IMR-90 (cell line): ENCODE results near the gene TFPI. TPM values are rescaled to one million over a fixed set of nuclear protein-coding genes. Genes with fewer than 3 reads are reported as not detected.

Experiments used
- ATAC-seq: fragments of 200-7000 bp; cut with Tn5 transposase; 2 replicates; pipeline ENCODE4 v1.9.1; 2020; ENCODE audit warnings: low read depth, mild to moderate bottlenecking, moderate library complexity
- BruUV-seq: library from RNA; stranded (reverse); fragments of 400-500 nt; replicated peaks from 2 replicates; lab custom pipeline; 2021; lab: Mats Ljungman, UMichigan
- CTCF ChIA-PET: fragments of 300-600 bp; formaldehyde crosslinking; extraction: SDS; loops from one replicate; lab custom pipeline; 2021; ENCODE audit warnings: antibody characterized with exemption; lab: Yijun Ruan, JAX
- POLR2A ChIA-PET: fragments of 300-600 bp; sonication (Branson Sonifier 250); formaldehyde crosslinking; loops from one replicate; lab custom pipeline; 2022; ENCODE audit warnings: antibody characterized with exemption; ENCODE audit not compliant: unreplicated experiment; lab: Charles Lee
- DNase-seq: peaks from one replicate; pipeline ENCODE4 v3.0.0; 2013
- H2AFZ ChIP-seq: replicated peaks from 2 replicates; pipeline ENCODE3; 2013; ENCODE audit warnings: low read length, mild to moderate bottlenecking; ENCODE audit not compliant: poor library complexity
- H2AK5ac ChIP-seq: 2 replicates; pipeline ENCODE4 v1.6.1; 2013; ENCODE audit warnings: low read depth, low read length, inconsistent platforms
- H2AK9ac ChIP-seq: replicated peaks from 2 replicates; pipeline ENCODE3; 2013; ENCODE audit warnings: mild to moderate bottlenecking, low read depth, low read length, moderate library complexity; ENCODE audit not compliant: poor library complexity
- H2BK120ac ChIP-seq: 2 replicates; pipeline ENCODE4 v1.6.1; 2013; ENCODE audit warnings: low read depth, low read length, inconsistent platforms
- H2BK15ac ChIP-seq: 3 replicates; pipeline ENCODE4 v1.6.1; 2013; ENCODE audit warnings: low read depth, low read length, inconsistent platforms
- H2BK20ac ChIP-seq: 2 replicates; pipeline ENCODE4 v1.6.1; 2013; ENCODE audit warnings: low read depth, mild to moderate bottlenecking, inconsistent platforms, low read length, moderate library complexity
- H2BK5ac ChIP-seq: 2 replicates; pipeline ENCODE4 v1.6.1; 2013; ENCODE audit warnings: mild to moderate bottlenecking, low read depth, low read length, inconsistent platforms; ENCODE audit not compliant: poor library complexity, severe bottlenecking
- H3K14ac ChIP-seq: replicated peaks from 2 replicates; pipeline ENCODE4 v1.6.1; 2013; ENCODE audit warnings: low read depth, low read length, inconsistent platforms
- H3K18ac ChIP-seq: 2 replicates; pipeline ENCODE4 v1.6.1; 2013; ENCODE audit warnings: low read depth, low read length, control low read depth
- H3K23ac ChIP-seq: 2 replicates; pipeline ENCODE4 v1.6.1; 2013; ENCODE audit warnings: low read depth, low read length, inconsistent platforms
- H3K27ac ChIP-seq: 2 replicates; pipeline ENCODE4 v1.5.1; 2013; ENCODE audit warnings: mild to moderate bottlenecking, control low read depth, low read length; ENCODE audit not compliant: insufficient read depth
- H3K27me3 ChIP-seq: 2 replicates; pipeline ENCODE4 v1.6.1; 2013; ENCODE audit warnings: low read length; ENCODE audit not compliant: control insufficient read depth, insufficient read depth
- H3K36me3 ChIP-seq: 2 replicates; pipeline ENCODE4 v1.6.1; 2013; ENCODE audit warnings: low read length, mixed read lengths; ENCODE audit not compliant: control insufficient read depth, insufficient read depth
- H3K4ac ChIP-seq: 2 replicates; pipeline ENCODE4 v1.6.1; 2013; ENCODE audit warnings: low read depth, low read length, inconsistent platforms
- H3K4me1 ChIP-seq: 2 replicates; pipeline ENCODE4 v1.6.1; 2013; ENCODE audit warnings: low read length, mixed read lengths; ENCODE audit not compliant: control insufficient read depth, insufficient read depth
- H3K4me2 ChIP-seq: 2 replicates; pipeline ENCODE4 v1.6.1; 2013; ENCODE audit warnings: low read depth, mild to moderate bottlenecking, control low read depth, low read length, moderate library complexity
- H3K4me3 ChIP-seq: 2 replicates; pipeline ENCODE4 v1.5.1; 2013; ENCODE audit warnings: low read depth, mild to moderate bottlenecking, control low read depth, low read length, moderate library complexity; ENCODE audit not compliant: insufficient read depth
- H3K56ac ChIP-seq: 2 replicates; pipeline ENCODE4 v1.6.1; 2013; ENCODE audit warnings: low read length, inconsistent platforms; ENCODE audit not compliant: insufficient read depth; ENCODE audit errors: extremely low read depth
- H3K79me1 ChIP-seq, 2 experiments: 2 replicates each; pipeline ENCODE4 v1.6.1; 2013; ENCODE audit warnings: low read length in 2 of 2, inconsistent platforms in 1 of 2, low read depth in 1 of 2
- H3K9ac ChIP-seq: 2 replicates; pipeline ENCODE4 v1.6.1; 2013; ENCODE audit warnings: low read depth, low read length, control low read depth
- H3K9me1 ChIP-seq: 2 replicates; pipeline ENCODE4 v1.6.1; 2013; ENCODE audit warnings: low read length, inconsistent platforms; ENCODE audit not compliant: insufficient read depth
- H3K9me3 ChIP-seq: 2 replicates; pipeline ENCODE4 v1.6.1; 2013; ENCODE audit warnings: low read length; ENCODE audit not compliant: control insufficient read depth, insufficient read depth
- H4K20me1 ChIP-seq: 2 replicates; pipeline ENCODE4 v1.6.1; 2013; ENCODE audit warnings: low read length, inconsistent platforms; ENCODE audit not compliant: insufficient read depth
- H4K5ac ChIP-seq: 2 replicates; pipeline ENCODE4 v1.6.1; 2013; ENCODE audit warnings: mild to moderate bottlenecking, low read depth, low read length, control low read depth
- H4K8ac ChIP-seq, 2 experiments: 2 replicates each; pipeline ENCODE4 v1.6.1; 2013; ENCODE audit warnings: low read depth in 2 of 2, low read length in 2 of 2, control low read depth in 1 of 2, inconsistent platforms in 1 of 2
- H4K91ac ChIP-seq: 2 replicates; pipeline ENCODE4 v1.6.1; 2013; ENCODE audit warnings: low read depth, low read length, inconsistent platforms; ENCODE audit not compliant: insufficient read depth
- CEBPB ChIP-seq: IDR thresholded peaks from 2 replicates; pipeline ENCODE4 v1.6.1; 2012; ENCODE audit warnings: low read depth, low read length, improper control_type of control experiment
- SMC3 ChIP-seq: fragments of 150-350 bp; IDR thresholded peaks from 2 replicates; pipeline ENCODE4 v1.6.1; 2016; ENCODE audit warnings: low read depth, mild to moderate bottlenecking, antibody characterized with exemption, low read length, moderate library complexity
- WGBS, 2 experiments: methylation state at CpG; one replicate each; pipeline versions ENCODE4 v1.1.5 to v1.1.7; 2013; ENCODE audit warnings: missing lambda C conversion rate in 2 of 2; ENCODE audit not compliant: insufficient read length in 1 of 2; ENCODE audit errors: extremely low coverage in 2 of 2; 5-methylcytosine and 5-hydroxymethylcytosine counted together
- dilution Hi-C: fragments of 300-500 bp; cut with HindIII; formaldehyde crosslinking; loops from one replicate; pipeline ENCODE4 v1.14.3; 2018; ENCODE audit warnings: low sequenced_read_pairs; ENCODE audit not compliant: unreplicated experiment
- in situ Hi-C: fragments of 300-500 bp; cut with MboI; formaldehyde crosslinking; loops from 3 replicates; pipeline ENCODE4 v1.14.3; 2019; ENCODE audit warnings: low sequenced_read_pairs, inconsistent platforms, mixed read lengths
- intact Hi-C: fragments of 100-400 bp; cut with micrococcal nuclease; formaldehyde crosslinking; loops from 2 replicates; pipeline ENCODE4 v1.10.0; 2022
- polyA plus RNA-seq, 3 experiments: library from polyadenylated mRNA; depleted of rRNA; stranded (reverse); fragments of >200 nt; gene quantifications; 2 replicates each; pipeline ENCODE4 v1.2.3, GENCODE V29; 2012; ENCODE audit warnings: low replicate concordance in 1 of 3
- total RNA-seq: library from RNA; depleted of rRNA; stranded (reverse); fragments of >200 nt; gene quantifications from 2 replicates; pipeline ENCODE4 v1.2.3, GENCODE V29; 2012

The TFPI gene
- total and polyA plus RNA-seq, 2 of the 4 experiments (the other 2 are of a cell fraction), result 33.9 to 83.0 TPM

- dilution Hi-C loops, result no loop called here
- no peaks in the 10 kb centered on the region for H3K36me3 ChIP-seq
- peak overlapping the region; percentile 80; the same call in 1 of the 3 replicates for H2BK15ac ChIP-seq
- H3K9ac ChIP-seq, result peak overlapping the region; percentile 66
- peak overlapping the region; percentile 96 for H2BK5ac ChIP-seq
- H3K79me1 ChIP-seq, result no peaks in the 10 kb centered on the region
- peaks cover 8% of the 10 kb centered on the region for H3K4me1 ChIP-seq
- peak overlapping the region; percentile 45 to 78; a peak in 2 of 4 replicates for H4K8ac ChIP-seq
- peak overlapping the region; percentile 58 for H2BK20ac ChIP-seq
- no peak overlapping the region for H2AK9ac ChIP-seq
- peak; percentile 89 for ATAC-seq
- H2BK120ac ChIP-seq, result peak overlapping the region; percentile 77
- H3K18ac ChIP-seq, result peak overlapping the region; percentile 99
- in situ Hi-C loops, result loop anchor here (5.0 kb wide), 1 partner anchor 73 kb away; no protein-coding TSS in a partner anchor
- H3K27me3 ChIP-seq, result no peaks in the 10 kb centered on the region
- DNase-seq, result peak; percentile 83
- H3K56ac ChIP-seq, result peak overlapping the region; percentile 81
- TF ChIP-seq CEBPB (peak; percentile 87), SMC3 (no peak)
- H3K27ac ChIP-seq, result peak overlapping the region; percentile 70
- no CpG with 5 or more reads among the region's 3 CpGs for WGBS, 2 experiments
- peak overlapping the region; percentile 67 for H4K91ac ChIP-seq
- peak overlapping the region; percentile 80; the same call in 1 of the 2 replicates for H4K5ac ChIP-seq
- peak overlapping the region; percentile 93 for H3K4me2 ChIP-seq
- peak overlapping the region; percentile 54; the same call in 1 of the 2 replicates for H2AK5ac ChIP-seq
- H3K4me3 ChIP-seq, result no peak overlapping the region
- BruUV-seq, result no TSS peak
- H3K4ac ChIP-seq, result peak overlapping the region; percentile 62; the same call in 1 of the 2 replicates
- H3K9me1 ChIP-seq, result peaks cover 3% of the 10 kb centered on the region
- H4K20me1 ChIP-seq, result no peaks in the 10 kb centered on the region
- ChIA-PET CTCF (interaction anchor here (1.2 to 2.5 kb wide), 3 partner anchors 28 to 76 kb away, joined by 3 to 19 read pairs (median 11); no protein-coding TSS in a partner anchor), POLR2A (no interaction called here)
- intact Hi-C loops, result loop anchor here (1.0 to 2.0 kb wide), 2 partner anchors 28 to 75 kb away; no protein-coding TSS in a partner anchor
- peak overlapping the region; percentile 36 for H3K23ac ChIP-seq
- peaks cover 2% of the 10 kb centered on the region; the same call in 1 of the 2 replicates for H3K9me3 ChIP-seq
- H3K14ac ChIP-seq, result peak overlapping the region; percentile 5; the same call in 1 of the 2 replicates
- H2AFZ ChIP-seq, result no peak overlapping the region
Observed at GRCh38 chr2:187574969-187575750, 20.9 kb upstream of the TFPI start.
